Activated CD8-positive, alpha-beta memory T cell treated with anti-CD3 and anti-CD28 coated beads for 36 hours (primary cell): ENCODE results near the gene RAB40C. TPM values are rescaled to one million over a fixed set of nuclear protein-coding genes. Genes with fewer than 3 reads are reported as not detected.

Experiments used
- CTCF ChIA-PET: fragments of 350-600 bp; sonication (Branson Sonifier 250); formaldehyde crosslinking; loops from one replicate; lab custom pipeline; 2021; ENCODE audit warnings: antibody characterized with exemption; lab: Charles Lee
- POLR2A ChIA-PET: fragments of 350-600 bp; sonication (Branson Sonifier 250); formaldehyde crosslinking; loops from one replicate; lab custom pipeline; 2021; ENCODE audit warnings: antibody characterized with exemption; lab: Charles Lee
- total RNA-seq, 2 experiments: library from RNA; stranded (reverse); gene quantifications; one replicate each; pipeline ENCODE4 v1.2.3, GENCODE V29; 2021

RAB40C gene
- total RNA-seq, 2 experiments from 2014 or later, result 8.9 to 11.1 TPM

DNA sequence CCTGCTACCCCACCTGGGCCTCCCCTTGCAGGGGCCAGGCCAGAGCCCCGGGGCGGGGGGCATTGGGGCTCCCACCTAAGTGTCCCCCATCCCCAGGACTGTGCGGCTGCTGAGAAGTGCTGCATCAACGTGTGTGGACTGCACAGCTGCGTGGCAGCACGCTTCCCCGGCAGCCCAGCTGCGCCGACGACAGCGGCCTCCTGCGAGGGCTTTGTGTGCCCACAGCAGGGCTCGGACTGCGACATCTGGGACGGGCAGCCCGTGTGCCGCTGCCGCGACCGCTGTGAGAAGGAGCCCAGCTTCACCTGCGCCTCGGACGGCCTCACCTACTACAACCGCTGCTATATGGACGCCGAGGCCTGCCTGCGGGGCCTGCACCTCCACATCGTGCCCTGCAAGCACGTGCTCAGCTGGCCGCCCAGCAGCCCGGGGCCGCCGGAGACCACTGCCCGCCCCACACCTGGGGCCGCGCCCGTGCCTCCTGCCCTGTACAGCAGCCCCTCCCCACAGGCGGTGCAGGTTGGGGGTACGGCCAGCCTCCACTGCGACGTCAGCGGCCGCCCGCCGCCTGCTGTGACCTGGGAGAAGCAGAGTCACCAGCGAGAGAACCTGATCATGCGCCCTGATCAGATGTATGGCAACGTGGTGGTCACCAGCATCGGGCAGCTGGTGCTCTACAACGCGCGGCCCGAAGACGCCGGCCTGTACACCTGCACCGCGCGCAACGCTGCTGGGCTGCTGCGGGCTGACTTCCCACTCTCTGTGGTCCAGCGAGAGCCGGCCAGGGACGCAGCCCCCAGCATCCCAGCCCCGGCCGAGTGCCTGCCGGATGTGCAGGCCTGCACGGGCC, 42.8 kb downstream of the RAB40C start:
- ChIA-PET CTCF (interaction anchor here (0.6 kb wide), 1 partner anchor 1836 kb away, joined by 4 read pairs; no protein-coding TSS in a partner anchor), POLR2A (no interaction called here)

DNA sequence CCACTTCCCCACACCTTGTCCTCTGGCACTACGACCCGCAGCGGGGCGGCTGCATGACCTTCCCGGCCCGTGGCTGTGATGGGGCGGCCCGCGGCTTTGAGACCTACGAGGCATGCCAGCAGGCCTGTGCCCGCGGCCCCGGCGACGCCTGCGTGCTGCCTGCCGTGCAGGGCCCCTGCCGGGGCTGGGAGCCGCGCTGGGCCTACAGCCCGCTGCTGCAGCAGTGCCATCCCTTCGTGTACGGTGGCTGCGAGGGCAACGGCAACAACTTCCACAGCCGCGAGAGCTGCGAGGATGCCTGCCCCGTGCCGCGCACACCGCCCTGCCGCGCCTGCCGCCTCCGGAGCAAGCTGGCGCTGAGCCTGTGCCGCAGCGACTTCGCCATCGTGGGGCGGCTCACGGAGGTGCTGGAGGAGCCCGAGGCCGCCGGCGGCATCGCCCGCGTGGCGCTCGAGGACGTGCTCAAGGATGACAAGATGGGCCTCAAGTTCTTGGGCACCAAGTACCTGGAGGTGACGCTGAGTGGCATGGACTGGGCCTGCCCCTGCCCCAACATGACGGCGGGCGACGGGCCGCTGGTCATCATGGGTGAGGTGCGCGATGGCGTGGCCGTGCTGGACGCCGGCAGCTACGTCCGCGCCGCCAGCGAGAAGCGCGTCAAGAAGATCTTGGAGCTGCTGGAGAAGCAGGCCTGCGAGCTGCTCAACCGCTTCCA, 43.6 kb downstream of the RAB40C start:
- POLR2A ChIA-PET, result interaction anchor here (1.0 kb wide), 1 partner anchor 95 kb away, joined by 3 read pairs; no protein-coding TSS in a partner anchor
- CTCF ChIA-PET, result interaction anchor here (0.8 kb wide), 1 partner anchor 52 kb away, joined by 3 read pairs; no protein-coding TSS in a partner anchor

DNA sequence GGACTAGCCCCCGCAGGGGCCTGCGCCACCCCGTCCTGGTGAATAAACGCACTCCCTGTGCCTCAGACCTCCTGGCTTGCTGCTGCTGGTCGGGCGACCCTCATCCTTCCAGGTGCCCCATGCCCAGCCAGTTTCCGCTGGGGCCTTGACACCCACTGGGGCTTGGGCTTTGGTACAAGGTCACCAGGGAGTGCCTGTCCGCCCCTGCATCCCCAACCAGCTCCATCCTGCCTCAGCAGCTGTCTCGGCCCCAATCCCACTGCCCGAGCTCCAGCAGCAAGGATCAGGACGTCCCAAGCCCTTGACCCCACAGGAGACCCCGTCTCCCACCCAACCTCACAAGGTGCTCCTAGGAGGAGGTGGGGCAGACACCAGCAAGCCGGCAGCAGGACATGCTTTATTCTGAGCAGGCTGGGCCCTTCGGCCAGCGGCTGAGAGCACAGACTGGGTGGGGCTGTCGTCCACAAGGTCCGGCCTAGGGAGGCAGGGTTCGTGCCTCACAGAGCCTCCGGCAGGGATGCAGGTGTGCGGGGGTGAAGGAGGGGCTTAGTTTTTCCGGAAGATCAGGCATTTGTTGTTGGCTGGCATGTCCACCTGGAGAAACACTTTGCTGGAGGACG, 44.3 kb downstream of the RAB40C start:
- ChIA-PET CTCF (interaction anchor here (0.8 kb wide), 1 partner anchor 53 kb away, joined by 3 read pairs; no protein-coding TSS in a partner anchor), POLR2A (interaction anchor here (1.0 kb wide), 1 partner anchor 94 kb away, joined by 3 read pairs; no protein-coding TSS in a partner anchor)

DNA sequence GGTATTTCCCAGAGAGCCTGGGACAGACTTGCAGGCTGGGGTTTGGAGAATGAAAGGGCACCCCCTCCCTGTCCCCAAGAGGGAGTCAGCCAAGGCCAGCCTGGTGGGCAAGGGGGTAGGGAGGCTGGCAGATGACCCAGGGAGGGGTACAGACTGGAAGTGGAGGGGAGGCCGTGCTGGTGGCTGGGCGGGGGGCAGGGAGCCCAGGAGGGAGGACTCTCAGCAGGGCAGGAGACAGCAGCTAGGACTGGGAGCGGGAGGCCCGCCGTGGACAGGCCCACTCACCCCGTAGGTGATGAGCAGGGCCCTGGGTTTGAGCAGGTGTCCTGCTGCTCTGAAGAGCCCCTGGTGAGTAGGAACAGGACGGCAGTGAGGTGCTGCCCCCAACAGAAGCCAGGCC, 45.1 kb downstream of the RAB40C start:
- POLR2A ChIA-PET, result no interaction called here
- CTCF ChIA-PET, result no interaction called here

DNA sequence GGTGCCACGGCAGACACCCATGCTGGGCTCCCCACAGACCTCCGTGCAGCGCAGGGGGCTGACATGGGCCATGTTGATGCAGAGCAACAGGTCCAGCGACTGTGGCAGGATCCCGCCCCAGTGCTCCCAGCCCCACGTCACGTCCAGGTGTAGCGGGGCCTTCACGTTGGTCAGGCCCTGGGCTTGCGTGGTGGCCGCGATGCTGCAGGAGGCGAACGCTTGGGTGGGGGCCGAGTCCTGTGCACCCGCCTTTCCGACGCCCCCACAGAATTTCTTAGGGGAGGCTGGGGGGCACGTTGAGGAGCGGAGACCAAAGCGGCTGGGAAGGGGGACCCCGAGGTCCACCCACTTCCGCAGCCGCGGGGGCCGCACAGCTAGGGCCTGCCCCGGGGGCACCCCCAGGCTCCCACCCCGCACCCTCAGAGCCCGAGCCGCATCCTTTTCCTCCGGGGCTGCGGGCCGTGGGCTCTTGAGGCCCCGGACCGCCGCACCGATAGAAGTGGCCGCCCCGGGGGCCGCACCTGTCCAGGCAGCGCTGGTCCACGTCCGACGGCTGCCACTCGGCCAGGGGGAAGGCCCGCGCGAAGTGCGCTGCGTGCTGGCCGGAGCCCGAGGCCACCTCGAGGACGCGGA, 45.8 kb downstream of the RAB40C start:
- ChIA-PET POLR2A (interaction anchor here (1.0 to 1.5 kb wide), 2 partner anchors 43 to 45 kb away, joined by 3 to 4 read pairs; partner anchors contain the start of gene STUB1), CTCF (interaction anchor here (0.6 to 2.1 kb wide), 3 partner anchors 13 to 89 kb away, joined by 3 to 14 read pairs (median 4); partner anchors contain the start of gene WDR90)

DNA sequence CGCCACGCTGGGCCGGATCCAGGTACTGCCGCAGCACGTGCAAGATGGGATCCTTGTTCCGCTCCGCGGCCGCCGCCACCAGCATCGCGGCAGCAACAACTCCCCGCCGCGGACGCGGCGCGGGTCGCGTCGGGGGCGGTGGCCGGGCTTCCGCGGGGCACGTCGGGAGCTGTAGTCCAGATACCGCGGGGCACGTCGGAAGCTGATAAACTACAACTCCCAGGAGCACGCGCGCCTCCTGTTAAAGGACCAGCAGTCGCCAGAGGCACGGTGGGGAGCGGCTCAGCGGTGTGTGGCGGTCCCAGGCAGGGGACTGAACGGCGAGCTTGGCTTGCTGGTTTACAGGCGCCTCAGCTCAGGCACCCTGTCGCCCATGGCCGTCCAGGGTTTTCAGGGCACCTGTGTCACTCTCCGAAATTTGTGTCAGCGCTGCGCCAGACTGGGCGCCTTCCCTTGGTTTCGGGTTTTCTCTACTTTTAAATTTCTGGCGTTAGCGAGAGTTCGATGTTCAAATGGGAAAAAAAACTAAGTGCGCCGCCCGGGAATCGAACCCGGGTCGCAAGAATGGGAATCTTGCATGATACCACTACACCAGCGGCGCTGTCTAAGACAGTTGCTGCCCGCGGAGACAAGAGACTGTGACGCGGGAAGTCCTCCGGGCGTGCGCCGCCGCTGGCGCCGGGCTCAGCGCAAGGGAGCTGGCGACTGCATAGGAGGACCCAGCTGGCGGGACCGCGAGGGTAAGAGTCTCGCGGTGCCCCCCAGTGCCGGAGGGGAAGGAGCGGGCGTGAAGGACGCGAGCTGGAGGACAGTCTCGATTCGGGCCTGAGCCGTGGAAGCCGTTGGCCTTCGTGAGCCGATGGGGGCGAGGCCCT, 46.6 kb downstream of the RAB40C start, which contains the start of gene METTL26:
Gene METTL26 (minus strand): TSS at position 100 of the 875 bp plus-strand sequence. CDS start 15 bp downstream, at position 85.
- CTCF ChIA-PET, result interaction anchor here (0.6 to 2.1 kb wide), 4 partner anchors 12 to 45 kb away, joined by 3 to 14 read pairs (median 4); partner anchors contain the start of genes RHOT2 and WDR90
- POLR2A ChIA-PET, result interaction anchor here (0.5 to 1.8 kb wide), 10 partner anchors 14 to 583 kb away, joined by 3 to 5 read pairs (median 4); partner anchors contain the start of genes POLR3K, RHBDL1, RHOT2 and SNRNP25

DNA sequence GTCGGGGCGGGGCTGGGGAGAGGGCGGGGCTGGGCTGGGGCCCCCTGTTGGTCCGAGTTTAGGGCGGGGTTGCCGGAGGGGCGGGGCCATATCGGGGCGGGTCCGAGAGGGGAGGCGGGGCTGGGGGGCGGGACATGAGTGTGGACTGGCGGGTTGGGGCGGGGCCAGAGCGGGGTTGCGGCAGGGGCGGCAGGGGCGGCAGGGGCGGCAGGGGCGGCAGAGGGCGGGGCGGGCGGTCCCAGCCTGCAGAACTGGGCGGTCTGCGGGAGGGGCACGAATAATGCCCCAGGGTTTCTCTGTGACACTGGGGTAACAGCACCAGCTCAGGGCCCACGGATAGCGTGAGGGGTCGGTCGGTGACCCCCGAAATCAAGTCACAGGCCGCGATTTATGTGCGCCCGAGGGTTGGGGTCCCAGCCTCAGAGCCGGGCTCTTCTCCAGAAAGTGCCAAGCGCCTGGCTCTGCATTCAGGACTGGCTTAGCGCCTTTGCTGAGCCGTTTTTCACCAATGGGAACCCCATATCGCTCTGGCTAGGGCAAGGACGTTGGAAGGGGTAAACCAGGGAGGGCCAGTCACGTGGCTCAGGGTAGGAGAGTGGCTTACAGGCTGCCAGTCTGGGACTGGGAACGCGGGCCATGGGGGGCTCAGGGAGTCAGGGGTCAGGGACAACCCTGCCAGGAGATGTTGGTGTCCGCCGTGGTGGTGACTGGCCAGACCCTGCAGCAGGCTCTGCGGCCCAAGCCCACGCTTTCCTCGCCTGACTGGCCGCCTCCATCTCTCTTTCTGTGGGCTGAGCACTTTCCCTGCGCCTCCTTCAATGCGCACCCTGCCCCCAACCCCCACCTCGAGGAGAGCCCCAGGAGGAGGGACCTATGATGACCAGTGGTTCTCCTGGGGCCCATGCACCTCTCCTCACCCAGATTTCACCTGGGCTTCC, 47.5 kb downstream of the RAB40C start:
- ChIA-PET CTCF (interaction anchor here (1.0 to 2.1 kb wide), 3 partner anchors 10 to 31 kb away, joined by 4 to 14 read pairs (median 5); partner anchors contain the start of genes RHOT2 and WDR90), POLR2A (interaction anchor here (0.9 to 1.8 kb wide), 6 partner anchors 13 to 110 kb away, joined by 3 to 5 read pairs (median 4); partner anchors contain the start of genes RHOT2 and WDR90)

DNA sequence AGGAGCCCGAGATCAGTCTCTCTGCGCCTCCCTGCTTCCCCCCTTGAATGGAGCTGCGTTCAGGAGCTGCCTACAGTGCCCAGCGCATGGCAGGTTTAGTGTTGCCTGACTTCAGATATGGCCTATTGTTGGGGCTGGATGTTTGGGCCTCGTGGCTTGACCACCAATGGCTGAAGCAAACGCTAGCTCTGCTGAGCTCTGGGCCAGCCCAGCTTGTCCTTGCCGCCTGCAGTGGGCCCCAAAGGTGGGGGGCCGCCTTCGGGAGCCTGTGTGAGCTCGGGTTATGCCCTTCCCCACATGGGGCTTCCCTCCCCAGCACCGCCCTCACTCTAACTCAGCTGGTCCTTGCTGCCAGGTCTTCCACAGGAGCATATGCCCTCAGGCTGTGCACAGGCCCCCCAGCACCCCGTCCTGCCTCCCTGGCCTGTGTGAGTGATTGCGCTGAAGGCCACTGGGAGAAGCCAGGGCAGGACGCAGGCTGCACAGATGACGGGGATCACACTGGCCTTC, 48.2 kb downstream of the RAB40C start:
- ChIA-PET CTCF (interaction anchor here (1.0 kb wide), 1 partner anchor 9 kb away, joined by 4 read pairs; no protein-coding TSS in a partner anchor), POLR2A (interaction anchor here (1.8 kb wide), 1 partner anchor 30 kb away, joined by 4 read pairs; the partner anchor contains the start of gene RHOT2)

DNA sequence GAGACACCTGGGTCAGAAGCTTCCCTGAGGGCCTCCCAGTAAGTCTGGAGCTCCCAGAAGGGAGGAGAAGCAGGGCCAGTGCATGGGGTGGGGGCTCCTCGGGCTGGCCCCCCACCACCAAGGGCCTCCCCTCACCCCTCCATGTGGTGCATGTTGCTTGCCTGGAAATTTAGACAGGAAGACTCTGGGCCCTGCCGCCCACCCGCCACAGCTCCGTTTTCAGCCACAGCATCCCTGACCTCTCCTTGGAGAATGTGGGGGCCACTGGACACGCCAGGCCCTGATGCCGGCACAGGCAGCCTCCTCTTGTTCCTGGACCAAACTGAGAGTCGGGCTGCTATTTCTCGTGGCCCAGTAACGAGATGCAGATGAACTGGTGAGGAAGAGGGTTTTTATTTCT, 49.0 kb downstream of the RAB40C start:
- POLR2A ChIA-PET, result no interaction called here

DNA sequence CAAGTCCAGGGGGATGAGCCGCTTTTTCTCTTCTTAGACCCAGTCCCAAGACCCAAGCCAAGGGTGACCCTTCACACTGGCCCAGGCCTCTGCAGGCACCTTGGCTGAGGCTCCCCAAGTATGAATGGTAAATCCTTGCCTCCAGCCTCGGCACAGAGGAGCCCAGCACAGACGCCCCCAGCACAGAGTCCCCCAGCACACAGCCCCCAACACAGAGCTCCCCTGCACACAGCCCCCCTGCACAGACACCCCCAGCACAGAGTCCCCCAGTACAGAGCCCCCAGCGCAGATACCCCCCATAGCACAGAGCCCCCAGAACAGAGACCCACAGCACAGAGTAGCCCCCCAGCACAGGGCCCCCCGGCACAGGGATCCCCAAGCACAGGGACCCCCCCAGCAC, 50.7 kb downstream of the RAB40C start:
- CTCF ChIA-PET, result no interaction called here
- POLR2A ChIA-PET, result interaction anchor here (0.7 kb wide), 1 partner anchor 55 kb away, joined by 5 read pairs; no protein-coding TSS in a partner anchor

More for the DNA sequence above, 49.0 kb downstream of the RAB40C start:
- CTCF ChIA-PET, result interaction anchor here (1.0 to 1.4 kb wide), 2 partner anchors 9 to 30 kb away, joined by 3 to 4 read pairs; partner anchors contain the start of gene RHOT2

DNA sequence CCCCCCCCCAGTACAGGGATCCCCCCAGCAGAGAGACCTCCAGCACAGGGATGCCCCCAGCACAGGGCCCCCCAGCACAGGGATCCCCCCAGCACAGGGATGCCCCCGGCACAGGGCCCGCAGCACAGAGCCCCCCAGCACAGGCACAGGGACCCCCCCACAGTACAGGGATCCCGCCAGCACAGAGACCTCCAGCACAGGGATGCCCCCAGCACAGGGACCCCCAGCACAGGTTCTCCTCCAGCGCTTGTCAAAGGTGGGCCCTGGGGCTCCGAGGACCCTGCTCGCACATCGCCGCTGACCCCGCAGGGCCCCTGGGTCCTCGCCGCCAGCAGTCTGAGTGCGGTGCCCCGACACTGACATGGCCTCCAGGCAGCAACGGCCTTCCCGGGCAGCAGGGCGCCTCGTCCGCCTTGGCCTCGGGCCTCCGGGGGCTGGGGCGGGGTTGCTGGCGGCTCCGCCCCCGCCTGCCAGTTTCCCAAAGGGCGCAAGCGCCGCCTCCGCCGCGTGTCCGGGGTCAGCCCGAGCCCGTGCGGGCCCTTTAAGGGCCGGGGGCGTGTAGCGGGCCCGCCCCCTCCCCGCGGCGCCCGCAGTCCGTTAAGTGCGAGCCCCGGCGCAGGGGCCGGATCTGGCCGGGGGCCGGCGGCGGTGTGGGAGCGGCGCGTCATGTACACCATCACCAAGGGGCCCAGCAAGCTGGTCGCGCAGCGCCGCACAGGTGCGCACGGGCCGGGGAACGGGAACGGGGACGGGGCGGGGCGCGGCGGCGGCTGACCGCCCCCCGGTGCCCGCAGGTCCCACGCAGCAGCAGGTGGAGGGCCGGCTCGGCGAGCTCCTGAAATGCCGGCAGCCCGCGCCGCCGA, 51.7 kb downstream of the RAB40C start, which contains the start of gene MCRIP2:
Gene MCRIP2 (plus strand): TSS at position 503 of the 863 bp plus-strand sequence. CDS start 164 bp downstream, at position 667.
- ChIA-PET CTCF (interaction anchor here (0.8 kb wide), 1 partner anchor 39 kb away, joined by 3 read pairs; no protein-coding TSS in a partner anchor), POLR2A (no interaction called here)

DNA sequence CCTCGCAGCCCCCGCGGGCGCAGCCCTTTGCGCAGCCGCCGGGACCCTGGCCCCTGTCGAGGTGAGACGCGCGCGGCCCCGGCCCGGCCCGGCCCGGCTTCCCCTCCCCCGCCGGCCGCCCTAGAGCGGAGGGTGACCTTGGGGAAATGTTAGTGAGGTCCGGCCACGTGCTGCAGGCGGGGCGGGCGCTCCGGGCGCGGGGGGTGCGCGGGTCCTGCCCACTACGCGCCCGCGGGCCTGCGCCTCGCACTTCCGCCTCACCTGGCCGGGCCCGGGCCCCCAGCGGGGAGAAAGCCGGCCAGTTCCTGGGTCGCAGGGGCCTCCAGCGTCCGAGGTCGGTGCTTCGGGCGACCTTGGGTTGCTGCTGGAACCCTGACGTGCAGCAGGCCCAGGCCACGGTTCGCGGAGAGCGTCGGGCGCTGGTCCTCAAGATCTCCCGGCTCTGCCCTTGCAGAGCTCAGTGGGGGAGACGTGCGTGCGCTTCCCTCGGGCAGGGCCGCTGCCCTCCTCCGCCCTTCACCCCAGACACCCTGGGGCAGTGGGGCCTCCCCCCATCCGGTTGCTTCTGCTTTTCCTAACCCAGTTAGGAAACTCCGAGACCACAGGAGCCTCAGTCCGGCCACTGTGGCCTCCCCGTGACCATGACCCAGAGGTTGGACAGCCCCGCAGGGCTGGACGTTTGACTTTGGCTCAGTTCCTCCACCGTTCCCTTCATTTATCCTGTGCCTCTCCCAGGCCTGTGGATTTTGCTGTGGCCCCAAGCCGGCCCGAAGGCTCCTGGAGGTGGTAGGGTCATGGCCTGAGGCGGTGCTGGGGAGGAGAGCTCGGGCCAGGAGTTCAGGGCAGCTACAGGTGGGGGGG, 52.6 kb downstream of the RAB40C start:
- ChIA-PET POLR2A (no interaction called here), CTCF (interaction anchor here (0.8 kb wide), 1 partner anchor 40 kb away, joined by 3 read pairs; no protein-coding TSS in a partner anchor)

DNA sequence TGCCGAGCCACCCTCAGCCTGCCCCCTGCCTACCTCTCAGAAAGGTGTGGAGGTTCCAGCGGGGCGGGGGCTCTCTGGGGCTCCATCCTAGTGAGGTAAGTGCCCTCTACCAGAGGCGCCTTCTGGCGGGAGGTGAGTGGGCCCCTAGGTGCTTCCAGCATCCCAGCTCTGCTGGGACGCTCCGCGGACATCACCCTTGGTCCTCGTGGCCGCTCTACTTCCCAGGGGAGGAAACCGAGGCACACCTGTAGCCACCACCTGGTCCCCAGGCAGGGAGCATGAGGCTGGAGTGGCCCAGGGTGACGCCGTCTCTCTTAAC, 53.1 kb downstream of the RAB40C start:
- ChIA-PET POLR2A (no interaction called here), CTCF (no interaction called here)

DNA sequence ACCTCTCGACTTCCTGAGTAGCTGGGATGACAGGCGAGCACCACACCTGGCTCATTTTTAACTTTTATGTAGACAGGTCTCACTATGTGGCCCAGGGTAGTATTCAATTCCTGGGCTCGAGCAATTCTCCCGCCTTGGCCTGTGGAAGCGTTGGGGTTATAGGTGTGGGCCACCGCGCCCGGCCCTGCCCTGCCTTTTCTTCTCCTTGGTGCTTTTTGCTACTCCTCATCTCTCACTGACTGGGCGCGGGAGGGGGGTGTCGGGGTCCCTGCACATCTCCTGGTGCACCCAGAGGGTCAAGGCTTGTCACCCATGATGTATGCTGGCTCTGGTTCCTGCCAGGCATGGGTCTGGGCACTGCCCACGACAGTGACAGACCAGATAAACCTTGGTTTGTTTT, 54.7 kb downstream of the RAB40C start:
- CTCF ChIA-PET, result interaction anchor here (0.6 kb wide), 1 partner anchor 35 kb away, joined by 3 read pairs; no protein-coding TSS in a partner anchor
- POLR2A ChIA-PET, result no interaction called here
